Measurements from ENCODE around the gene SLIT2. TPM values are rescaled to one million over a fixed set of nuclear protein-coding genes. Genes with fewer than 3 reads are reported as not detected.

Gene SLIT2
- total RNA-seq, 1 donor from 2014 or later: 3.1 TPM

- DNase-seq (ENCODE audit: low read depth): no peak
These were observed 46.8 kb downstream of the SLIT2 start for GRCh38 chr4:20298455-20298854.

GRCh38 chr4:20298986-20299385 lies 47.3 kb downstream of the SLIT2 start:
- DNase-seq (ENCODE audit: low read depth): no peak

- DNase-seq (ENCODE audit: low read depth): peak; percentile 9
These were observed 47.8 kb downstream of the SLIT2 start for GRCh38 chr4:20299515-20299914.

GRCh38 chr4:20301161-20301560 lies 49.5 kb downstream of the SLIT2 start:
- DNase-seq (ENCODE audit: low read depth): no peak

All from myocyte (in vitro differentiated cells).